Measurements from ENCODE around the gene ESYT2.

Gene ESYT2

DNA sequence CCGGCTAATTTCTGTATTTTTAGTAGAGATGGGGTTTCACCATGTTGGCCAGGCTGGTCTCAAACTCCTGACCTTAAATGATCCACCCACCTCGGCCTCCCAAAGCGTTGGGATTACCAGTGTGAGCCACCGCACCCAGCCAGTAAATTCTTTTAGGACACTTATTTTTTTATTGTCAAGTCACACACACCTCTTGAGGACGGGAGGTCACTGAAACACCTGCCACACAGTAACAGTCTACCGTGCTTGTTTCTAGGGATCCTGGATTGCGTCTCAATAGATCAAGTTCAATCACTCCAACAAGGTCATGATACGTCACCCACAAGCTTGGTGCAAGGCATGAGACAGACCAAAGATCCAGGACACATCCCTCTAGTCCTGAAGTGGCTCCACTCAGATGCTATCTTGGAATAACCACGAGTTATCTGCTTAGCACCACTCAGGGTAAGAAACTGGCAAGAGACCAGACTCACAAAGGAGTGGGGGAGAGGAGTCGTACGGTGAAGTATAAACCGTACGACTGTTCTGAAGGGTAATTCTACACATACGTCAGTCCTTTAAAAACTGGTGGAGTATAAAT is 65.8 kb downstream of the ESYT2 start:
- Mint-ChIP-seq H3K27me3 (no peaks in the 10 kb centered on the region), H3K4me1 (ENCODE audit: low read depth) (peaks cover 29% of the 10 kb centered on the region), H3K36me3 (ENCODE audit: low read depth) (peaks cover 87% of the 10 kb centered on the region), H3K4me3 (no peak overlapping the region), H3K27ac (peak overlapping the region; percentile 11), H3K9me3 (no peaks in the 10 kb centered on the region)
- no peak for DNase-seq

DNA sequence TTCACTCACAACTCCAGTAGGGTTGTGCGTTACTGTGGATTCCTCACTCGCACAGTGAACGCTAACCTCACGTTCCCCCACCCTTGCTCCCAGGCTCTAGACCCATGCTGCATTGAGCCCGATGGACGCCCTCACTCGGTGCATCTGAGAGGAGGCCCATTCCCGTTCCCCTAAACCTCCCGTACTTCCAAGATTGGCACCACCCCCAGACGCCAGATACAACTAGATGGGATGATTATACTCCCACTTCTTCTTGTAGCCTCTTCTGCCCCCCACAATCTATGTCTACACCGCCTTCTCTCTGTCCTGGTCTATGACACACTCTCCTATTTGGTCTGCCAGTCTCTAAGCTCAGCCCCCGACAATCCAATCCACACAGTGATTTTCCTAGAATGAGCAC is 67.4 kb downstream of the ESYT2 start:
- Mint-ChIP-seq H3K9me3 (no peaks in the 10 kb centered on the region), H3K27me3 (no peaks in the 10 kb centered on the region), H3K36me3 (ENCODE audit: low read depth) (peaks cover 89% of the 10 kb centered on the region), H3K4me3 (no peak overlapping the region), H3K27ac (peak overlapping the region; percentile 15), H3K4me1 (ENCODE audit: low read depth) (peaks cover 28% of the 10 kb centered on the region)
- DNase-seq, result no peak

DNA sequence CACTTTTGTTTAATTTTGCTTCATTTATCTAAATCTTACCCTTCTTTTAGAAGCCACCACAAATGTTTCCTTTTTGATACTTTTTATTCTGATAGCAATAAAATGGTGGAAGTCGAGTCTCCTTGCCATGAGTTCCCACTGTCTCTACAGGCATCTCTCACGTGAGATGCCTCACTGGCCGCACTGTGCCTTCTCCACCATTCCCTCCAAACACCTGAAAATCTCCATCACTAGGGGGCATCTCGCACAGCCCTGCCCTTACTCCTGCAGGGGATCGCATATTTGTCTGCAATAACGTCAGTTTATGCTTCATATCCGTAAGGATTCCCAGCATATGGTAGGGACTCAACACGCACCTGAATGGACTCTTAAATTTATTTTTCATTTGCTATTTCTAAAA is 68.4 kb downstream of the ESYT2 start:
- peak overlapping the region; percentile 75 for H3K27ac Mint-ChIP-seq
- H3K4me1 Mint-ChIP-seq (ENCODE audit: low read depth), result peaks cover 19% of the 10 kb centered on the region

DNA sequence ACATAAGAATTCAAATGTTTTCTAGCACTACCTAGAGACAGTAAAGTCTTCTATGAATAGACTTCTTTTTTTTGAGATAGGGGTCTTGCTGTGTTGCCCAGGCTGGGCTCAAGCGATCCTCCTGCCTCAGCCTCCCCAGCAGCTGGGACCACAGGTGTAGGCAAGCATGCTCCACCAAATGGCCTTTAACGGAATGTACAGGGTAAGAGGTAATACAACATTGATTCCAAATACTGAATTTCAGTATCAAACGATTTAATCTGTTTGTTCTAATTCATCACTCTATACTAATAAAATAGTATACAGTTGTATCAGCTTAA is 68.9 kb downstream of the ESYT2 start:
- Mint-ChIP-seq H3K4me1 (ENCODE audit: low read depth) (peaks cover 17% of the 10 kb centered on the region), H3K27ac (no peak overlapping the region), H3K4me3 (no peak overlapping the region), H3K36me3 (ENCODE audit: low read depth) (peaks cover 86% of the 10 kb centered on the region), H3K9me3 (no peaks in the 10 kb centered on the region), H3K27me3 (no peaks in the 10 kb centered on the region)
- no peak for DNase-seq

More for the DNA sequence above, 68.4 kb downstream of the ESYT2 start:
- DNase-seq, result no peak
- Mint-ChIP-seq H3K9me3 (no peaks in the 10 kb centered on the region), H3K27me3 (no peaks in the 10 kb centered on the region), H3K36me3 (ENCODE audit: low read depth) (peaks cover 86% of the 10 kb centered on the region), H3K4me3 (no peak overlapping the region)

DNA sequence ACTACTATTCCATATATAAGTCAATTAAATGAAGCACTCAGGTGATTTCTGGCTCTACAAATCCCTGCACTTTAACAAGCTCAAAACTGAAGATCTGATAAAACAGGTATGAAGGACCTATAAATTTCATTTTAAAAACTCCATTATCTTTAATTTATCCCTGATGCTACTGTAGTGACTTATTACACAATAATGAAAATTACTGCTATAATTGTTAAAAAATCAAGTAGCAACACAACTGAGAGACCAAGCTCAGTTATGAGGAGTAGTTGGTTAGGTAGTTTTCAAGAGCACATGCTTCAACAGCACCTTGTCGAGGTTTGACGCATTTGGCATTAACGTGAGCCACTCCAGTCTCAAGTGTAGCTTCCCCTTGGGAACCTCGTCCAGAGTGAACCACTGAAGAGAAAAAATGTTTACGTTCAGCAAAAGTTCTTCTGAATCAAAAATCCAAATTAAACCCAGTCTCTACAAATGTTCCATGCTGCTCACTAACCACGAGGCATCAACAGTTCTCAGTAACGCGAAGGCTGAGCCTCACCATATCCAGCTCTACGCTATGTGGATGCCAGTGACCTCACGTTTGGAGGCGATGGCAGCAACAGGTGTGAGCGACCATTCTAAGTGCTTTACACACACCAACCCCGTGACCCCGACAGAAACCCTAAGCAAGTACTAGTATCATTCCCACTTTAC is 69.4 kb downstream of the ESYT2 start:
- Mint-ChIP-seq H3K4me1 (ENCODE audit: low read depth) (peaks cover 16% of the 10 kb centered on the region), H3K9me3 (no peaks in the 10 kb centered on the region), H3K36me3 (ENCODE audit: low read depth) (peaks cover 86% of the 10 kb centered on the region), H3K27ac (peak overlapping the region; percentile 27), H3K4me3 (no peak overlapping the region), H3K27me3 (no peaks in the 10 kb centered on the region)
- DNase-seq, result no peak

DNA sequence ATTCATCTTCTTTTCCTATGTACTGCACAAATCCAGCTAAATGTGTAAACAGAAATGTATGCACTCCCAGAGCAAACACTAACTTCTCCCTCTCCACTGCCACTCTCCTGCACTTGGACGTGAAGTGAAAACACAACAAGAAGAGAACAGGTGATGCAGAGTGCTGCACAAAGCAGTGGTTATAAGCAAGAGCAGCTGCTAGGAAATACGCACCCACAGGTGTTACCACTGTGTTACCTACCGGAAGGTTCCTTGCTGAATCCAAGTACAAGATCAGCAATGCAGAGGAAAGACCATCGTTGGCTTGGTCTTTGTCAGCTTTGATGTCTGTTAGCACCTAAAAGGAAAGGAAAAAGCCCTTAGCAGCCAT is 70.1 kb downstream of the ESYT2 start:
- H3K36me3 Mint-ChIP-seq (ENCODE audit: low read depth), result peaks cover 85% of the 10 kb centered on the region
- peaks cover 16% of the 10 kb centered on the region for H3K4me1 Mint-ChIP-seq (ENCODE audit: low read depth)
- H3K4me3 Mint-ChIP-seq, result no peak overlapping the region
- no peaks in the 10 kb centered on the region for H3K27me3 Mint-ChIP-seq
- no peaks in the 10 kb centered on the region for H3K9me3 Mint-ChIP-seq
- DNase-seq, result no peak
- peak overlapping the region; percentile 52 for H3K27ac Mint-ChIP-seq

DNA sequence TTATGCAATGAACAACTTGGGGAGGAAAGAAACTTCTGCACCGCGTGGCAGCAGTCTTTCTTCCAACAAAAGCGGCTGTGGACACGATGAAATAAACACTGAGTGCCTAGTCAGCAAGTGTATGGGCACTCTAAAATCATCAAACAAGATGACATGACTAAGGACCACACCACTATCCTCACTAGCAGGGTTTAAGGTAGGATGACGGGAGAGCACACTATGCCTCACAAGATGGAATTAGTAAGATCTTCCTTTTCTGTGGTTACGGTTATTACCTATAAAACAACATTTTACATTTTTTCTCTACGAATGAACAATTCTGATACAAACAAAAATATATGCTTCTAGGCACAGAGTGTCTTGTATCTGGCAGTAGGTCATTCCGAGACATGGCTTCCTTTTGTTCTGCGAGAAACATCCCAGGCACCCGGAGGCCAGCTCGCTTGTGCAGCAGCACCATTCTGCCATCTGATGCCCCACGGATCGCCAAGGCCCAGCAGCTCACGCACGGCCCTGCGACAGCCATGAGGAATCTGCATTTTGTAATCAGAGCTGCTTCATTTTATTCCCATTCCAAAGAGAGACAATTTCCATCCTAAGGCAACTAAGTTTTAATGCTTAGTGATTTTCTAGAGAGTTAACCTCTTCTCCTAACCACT is 70.6 kb downstream of the ESYT2 start:
- no peak for DNase-seq
- Mint-ChIP-seq H3K27ac (peak overlapping the region; percentile 52), H3K36me3 (ENCODE audit: low read depth) (peaks cover 82% of the 10 kb centered on the region), H3K27me3 (no peaks in the 10 kb centered on the region), H3K4me1 (ENCODE audit: low read depth) (peaks cover 16% of the 10 kb centered on the region), H3K9me3 (no peaks in the 10 kb centered on the region), H3K4me3 (no peak overlapping the region)

DNA sequence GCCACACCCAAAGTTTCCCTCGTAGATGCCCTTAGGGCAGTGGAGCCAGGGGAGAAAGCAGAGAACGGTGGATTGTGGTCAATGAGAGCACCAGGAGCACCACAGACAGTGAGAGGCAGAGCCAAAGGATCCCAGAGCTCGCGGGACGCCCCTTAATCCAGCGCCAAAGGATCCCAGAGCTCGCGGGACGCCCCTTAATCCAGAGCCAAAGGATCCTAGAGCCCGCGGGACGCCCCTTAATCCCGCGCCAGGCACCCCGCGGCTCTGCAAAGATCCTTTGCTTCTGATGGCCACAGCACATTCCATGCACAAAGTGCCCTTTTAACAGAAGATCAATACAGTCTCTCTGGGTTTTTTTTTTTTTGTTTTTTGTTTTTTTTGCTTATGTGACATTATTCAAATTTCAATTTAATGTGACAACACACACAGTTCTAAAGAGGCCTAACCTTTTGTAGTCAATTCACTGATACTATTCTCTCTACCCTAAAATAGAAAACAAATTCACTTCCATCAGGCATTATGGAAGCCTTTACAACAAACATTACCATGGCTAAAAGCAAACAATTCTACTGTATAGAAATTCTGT is 71.8 kb downstream of the ESYT2 start:
- no peaks in the 10 kb centered on the region for H3K9me3 Mint-ChIP-seq
- peaks cover 86% of the 10 kb centered on the region for H3K36me3 Mint-ChIP-seq (ENCODE audit: low read depth)
- peaks cover 18% of the 10 kb centered on the region for H3K4me1 Mint-ChIP-seq (ENCODE audit: low read depth)
- no peak overlapping the region for H3K4me3 Mint-ChIP-seq
- no peak for DNase-seq
- no peaks in the 10 kb centered on the region for H3K27me3 Mint-ChIP-seq
- peak overlapping the region; percentile 44 for H3K27ac Mint-ChIP-seq

DNA sequence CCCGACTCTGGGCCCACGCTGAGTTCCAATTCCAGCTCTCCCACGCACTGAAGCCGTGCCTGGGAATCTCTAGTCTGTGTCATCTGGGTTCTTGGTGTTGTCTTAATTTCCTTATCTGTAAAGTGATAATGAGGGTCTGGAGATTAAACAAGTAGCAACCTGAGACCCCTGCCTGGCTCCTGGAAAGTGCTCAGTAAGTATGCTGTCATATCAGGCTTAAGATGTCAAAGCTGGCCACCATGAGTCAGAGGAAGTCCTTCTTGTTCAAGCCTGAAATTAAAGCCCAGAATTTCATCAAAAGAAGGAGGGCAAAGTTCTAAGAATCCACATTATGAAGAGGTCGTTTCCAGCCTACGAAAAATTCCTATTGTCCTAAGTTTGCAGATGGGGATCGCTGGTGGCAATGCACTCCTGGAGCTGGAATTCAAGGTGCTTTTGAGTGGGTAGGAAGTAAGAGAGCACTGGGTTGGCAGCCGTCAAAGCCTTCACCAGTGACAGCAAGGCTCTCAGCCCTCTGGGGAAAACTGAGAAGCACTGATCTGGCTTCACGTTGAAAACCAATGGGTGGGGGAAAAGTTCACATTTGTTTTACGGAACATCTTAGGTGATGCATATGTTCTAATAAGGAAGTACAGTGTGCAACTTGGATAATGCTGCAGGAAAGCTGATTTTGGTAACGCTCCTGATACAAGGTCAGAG is 74.4 kb downstream of the ESYT2 start:
- Mint-ChIP-seq H3K27me3 (no peaks in the 10 kb centered on the region), H3K27ac (peak overlapping the region; percentile 24), H3K36me3 (ENCODE audit: low read depth) (peaks cover 75% of the 10 kb centered on the region), H3K4me3 (no peak overlapping the region), H3K9me3 (no peaks in the 10 kb centered on the region), H3K4me1 (ENCODE audit: low read depth) (peaks cover 19% of the 10 kb centered on the region)
- no peak for DNase-seq

DNA sequence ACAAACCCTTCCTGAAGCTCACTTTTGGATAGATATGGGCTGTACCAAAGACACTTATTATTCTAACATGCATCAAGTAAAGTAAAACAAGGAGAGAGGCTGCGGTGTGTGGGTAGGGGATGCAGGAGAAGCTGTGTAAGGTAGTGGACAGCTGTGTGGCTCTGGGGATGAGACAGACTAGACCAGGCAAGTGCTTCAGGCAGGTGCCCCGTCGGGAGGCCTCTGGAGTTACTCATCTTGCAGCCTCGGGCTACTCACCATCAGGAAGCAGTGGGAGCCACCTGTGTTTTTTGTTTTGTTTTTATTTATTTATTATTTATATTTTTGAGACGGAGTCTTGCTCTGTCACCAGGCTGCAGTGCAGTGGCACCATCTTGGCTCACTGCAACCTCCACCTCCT is 75.4 kb downstream of the ESYT2 start:
- DNase-seq, result no peak
- Mint-ChIP-seq H3K4me1 (ENCODE audit: low read depth) (peaks cover 19% of the 10 kb centered on the region), H3K27ac (peak overlapping the region; percentile 42), H3K4me3 (no peak overlapping the region), H3K9me3 (no peaks in the 10 kb centered on the region), H3K36me3 (ENCODE audit: low read depth) (peaks cover 72% of the 10 kb centered on the region), H3K27me3 (no peaks in the 10 kb centered on the region)

DNA sequence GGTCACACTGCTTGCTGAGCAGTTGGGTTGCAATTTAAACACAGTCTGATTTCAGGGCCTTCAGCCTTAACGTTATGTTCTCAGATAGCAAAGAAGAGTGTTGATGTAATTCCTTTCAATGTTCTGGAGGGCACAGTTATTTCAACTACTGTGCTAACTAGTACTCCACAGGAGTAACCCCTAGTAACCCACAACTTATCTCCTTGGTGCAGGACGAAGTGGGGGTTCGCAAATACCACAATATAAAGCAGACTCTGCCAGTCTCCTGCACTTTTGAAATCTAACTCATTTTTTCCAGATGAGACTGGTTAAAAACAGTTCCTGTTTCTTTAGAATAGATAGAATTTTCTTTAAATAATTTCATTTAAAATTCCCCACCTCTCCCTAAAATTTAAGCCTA is 77.6 kb downstream of the ESYT2 start:
- H3K36me3 Mint-ChIP-seq (ENCODE audit: low read depth), result peaks cover 69% of the 10 kb centered on the region
- no peak overlapping the region for H3K4me3 Mint-ChIP-seq
- H3K27me3 Mint-ChIP-seq, result no peaks in the 10 kb centered on the region
- peaks cover 12% of the 10 kb centered on the region for H3K4me1 Mint-ChIP-seq (ENCODE audit: low read depth)
- no peak for DNase-seq
- H3K9me3 Mint-ChIP-seq, result no peaks in the 10 kb centered on the region
- H3K27ac Mint-ChIP-seq, result no peak overlapping the region

DNA sequence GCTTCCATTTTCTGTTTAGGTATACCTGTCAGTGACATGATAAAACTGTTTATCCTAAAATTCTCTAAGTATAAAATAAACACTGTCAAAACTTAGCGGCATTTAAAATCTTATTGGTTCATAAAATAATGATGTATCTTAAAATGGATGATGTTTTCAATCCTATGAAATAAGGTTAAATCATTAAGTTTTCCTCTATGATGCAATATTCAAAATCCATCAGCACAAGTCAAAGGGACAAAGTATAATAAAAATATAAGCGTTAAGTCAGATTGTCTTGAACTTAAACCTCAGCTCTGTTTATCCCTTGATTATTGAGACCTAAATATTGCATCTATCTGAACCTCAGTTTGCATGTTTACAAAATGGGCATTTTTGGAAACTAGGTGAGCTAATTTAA is 78.1 kb downstream of the ESYT2 start:
- DNase-seq, result no peak
- Mint-ChIP-seq H3K27ac (peak overlapping the region; percentile 81), H3K4me1 (ENCODE audit: low read depth) (peaks cover 12% of the 10 kb centered on the region), H3K4me3 (no peak overlapping the region), H3K36me3 (ENCODE audit: low read depth) (peaks cover 70% of the 10 kb centered on the region), H3K9me3 (no peaks in the 10 kb centered on the region), H3K27me3 (no peaks in the 10 kb centered on the region)

DNA sequence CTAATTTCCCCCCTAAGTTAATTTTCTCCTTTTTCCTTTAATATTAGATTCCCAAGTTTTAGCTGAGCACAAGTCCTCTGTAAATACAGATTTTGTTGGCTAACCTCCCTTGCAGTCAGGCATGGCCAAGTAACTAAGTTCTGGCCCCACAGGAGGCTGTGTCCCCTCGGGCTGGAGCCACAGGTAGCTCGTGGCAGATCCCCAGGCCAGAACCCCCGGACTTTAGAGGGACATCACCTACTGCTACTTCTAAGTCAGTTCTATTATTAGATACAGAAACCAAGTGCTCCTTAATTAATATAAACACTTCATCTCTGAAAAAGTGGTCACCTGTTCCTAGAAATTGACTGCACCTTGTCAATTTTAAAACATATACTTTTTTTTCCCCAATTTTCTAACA is 78.6 kb downstream of the ESYT2 start:
- no peak overlapping the region for H3K4me3 Mint-ChIP-seq
- no peaks in the 10 kb centered on the region for H3K9me3 Mint-ChIP-seq
- DNase-seq, result no peak
- peak overlapping the region; percentile 81 for H3K27ac Mint-ChIP-seq
- H3K27me3 Mint-ChIP-seq, result no peaks in the 10 kb centered on the region
- H3K36me3 Mint-ChIP-seq (ENCODE audit: low read depth), result peaks cover 72% of the 10 kb centered on the region
- peaks cover 12% of the 10 kb centered on the region for H3K4me1 Mint-ChIP-seq (ENCODE audit: low read depth)

DNA sequence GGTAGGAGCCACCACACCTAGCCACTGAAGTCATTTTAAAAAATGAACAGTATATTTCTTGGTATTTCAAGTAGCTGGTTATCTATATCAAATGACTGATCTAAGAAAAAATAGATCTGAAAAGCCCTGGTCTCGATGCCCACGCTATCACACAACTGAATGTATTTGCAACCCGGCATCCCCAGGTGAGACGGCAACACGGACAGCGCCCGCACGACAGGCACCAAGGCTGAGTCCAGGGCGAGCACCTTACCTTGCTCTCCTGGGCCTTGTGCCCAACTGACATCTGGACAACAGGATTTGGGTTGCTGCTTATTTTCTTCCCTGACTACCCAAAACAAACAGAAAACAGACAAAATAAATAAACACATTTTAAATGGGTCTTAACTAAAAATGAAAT is 79.9 kb downstream of the ESYT2 start:
- Mint-ChIP-seq H3K4me1 (ENCODE audit: low read depth) (peaks cover 6% of the 10 kb centered on the region), H3K27ac (no peak overlapping the region), H3K27me3 (no peaks in the 10 kb centered on the region), H3K9me3 (no peaks in the 10 kb centered on the region), H3K4me3 (no peak overlapping the region), H3K36me3 (ENCODE audit: low read depth) (peaks cover 70% of the 10 kb centered on the region)
- DNase-seq, result no peak

DNA sequence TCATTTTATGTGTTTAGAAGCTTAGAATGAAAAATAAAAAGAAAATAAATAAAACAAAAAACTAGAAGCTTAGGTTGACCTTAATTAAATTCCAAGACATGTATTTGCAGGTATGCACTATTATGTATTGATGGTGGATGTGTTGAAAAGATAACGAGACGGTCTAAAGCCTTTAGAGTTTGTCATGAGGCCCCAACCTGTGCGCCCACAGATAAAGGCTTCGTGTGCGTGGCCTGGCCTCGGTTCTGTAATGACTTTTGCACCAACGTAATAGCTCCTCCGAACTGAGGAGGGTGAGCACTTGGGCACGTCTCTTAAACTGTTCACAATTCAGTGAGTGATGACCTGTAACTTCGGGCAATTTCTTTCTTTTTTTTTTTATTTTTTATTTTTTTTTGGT is 81.0 kb downstream of the ESYT2 start:
- Mint-ChIP-seq H3K27ac (no peak overlapping the region), H3K4me3 (no peak overlapping the region), H3K9me3 (no peaks in the 10 kb centered on the region), H3K36me3 (ENCODE audit: low read depth) (peaks cover 75% of the 10 kb centered on the region), H3K27me3 (no peaks in the 10 kb centered on the region), H3K4me1 (ENCODE audit: low read depth) (peaks cover 6% of the 10 kb centered on the region)
- no peak for DNase-seq

Data from activated T-cell treated with anti-CD3 and anti-CD28 coated beads, Interleukin-2, amount 50 U/mL, for 24 hours (primary cell).